ENCODE data around the gene L1TD1. TPM values are rescaled to one million over a fixed set of nuclear protein-coding genes. Genes with fewer than 3 reads are reported as not detected.

The L1TD1 gene
- total RNA-seq, 1 experiment from 2014 or later, result 0.20 TPM

- Histone ChIP-seq H3K9ac (ENCODE audit: low read length) (no peak overlapping the region), H3K4me3 (replicated peaks in 1 of 2; ENCODE audit: low read depth in 1 of 2, low read length in 2 of 2) (no peak overlapping the region), H3K27me3 (ENCODE audit: insufficient read depth, low read length) (no peaks in the 10 kb centered on the region), H3K4me1 (ENCODE audit: control insufficient read depth in 1 of 2, insufficient read depth in 2 of 2, low read length in 2 of 2) (no peaks in the 10 kb centered on the region), H3K36me3 (ENCODE audit: control insufficient read depth in 1 of 2, insufficient read depth in 2 of 2, low read length in 2 of 2) (no peaks in the 10 kb centered on the region), H3K79me2 (ENCODE audit: insufficient read depth, low read length) (no peaks in the 10 kb centered on the region), H3K9me3 (ENCODE audit: control insufficient read depth in 1 of 2, insufficient read depth in 1 of 2, low read depth in 1 of 2, low read length in 2 of 2) (no peaks in the 10 kb centered on the region), H3K4me2 (ENCODE audit: low read length) (no peak overlapping the region), H3K27ac (ENCODE audit: low read depth, low read length) (no peak overlapping the region), H2AFZ (ENCODE audit: low read depth, low read length, poor library complexity, severe bottlenecking) (no peak overlapping the region), H3K9me2 (ENCODE audit: insufficient read depth) (no peaks in the 10 kb centered on the region; the same call in 1 of the 2 replicates), H4K20me1 (ENCODE audit: insufficient read depth) (no peaks in the 10 kb centered on the region)
- TF ChIP-seq SP1 (IDR thresholded peaks at IDR 0.05; ENCODE audit: low read depth) (no peak), ELF1 (IDR thresholded peaks at IDR 0.05; ENCODE audit: borderline replicate concordance, low read depth) (no peak), SRF (IDR thresholded peaks at IDR 0.05; ENCODE audit: low read depth) (no peak), CEBPB (IDR thresholded peaks at IDR 0.05; ENCODE audit: low read depth) (no peak), SIN3A (IDR thresholded peaks at IDR 0.05; ENCODE audit: low read depth) (no peak)
- TF ChIP-seq, protein P1, sequence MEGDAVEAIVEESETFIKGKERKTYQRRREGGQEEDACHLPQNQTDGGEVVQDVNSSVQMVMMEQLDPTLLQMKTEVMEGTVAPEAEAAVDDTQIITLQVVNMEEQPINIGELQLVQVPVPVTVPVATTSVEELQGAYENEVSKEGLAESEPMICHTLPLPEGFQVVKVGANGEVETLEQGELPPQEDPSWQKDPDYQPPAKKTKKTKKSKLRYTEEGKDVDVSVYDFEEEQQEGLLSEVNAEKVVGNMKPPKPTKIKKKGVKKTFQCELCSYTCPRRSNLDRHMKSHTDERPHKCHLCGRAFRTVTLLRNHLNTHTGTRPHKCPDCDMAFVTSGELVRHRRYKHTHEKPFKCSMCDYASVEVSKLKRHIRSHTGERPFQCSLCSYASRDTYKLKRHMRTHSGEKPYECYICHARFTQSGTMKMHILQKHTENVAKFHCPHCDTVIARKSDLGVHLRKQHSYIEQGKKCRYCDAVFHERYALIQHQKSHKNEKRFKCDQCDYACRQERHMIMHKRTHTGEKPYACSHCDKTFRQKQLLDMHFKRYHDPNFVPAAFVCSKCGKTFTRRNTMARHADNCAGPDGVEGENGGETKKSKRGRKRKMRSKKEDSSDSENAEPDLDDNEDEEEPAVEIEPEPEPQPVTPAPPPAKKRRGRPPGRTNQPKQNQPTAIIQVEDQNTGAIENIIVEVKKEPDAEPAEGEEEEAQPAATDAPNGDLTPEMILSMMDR (IDR thresholded peaks at IDR 0.05 in 2 of 3, conservative IDR thresholded peaks at IDR 0.05 in 1 of 3; ENCODE audit: borderline replicate concordance in 1 of 3, insufficient read depth in 1 of 3, low read depth in 2 of 3, low read length in 2 of 3), result no peak
- ChIA-PET CTCF (no interaction called here), POLR2A (no interaction called here), RAD21 (ENCODE audit: low non-redundant PET in 1 of 2, low total read pairs in 2 of 2, uncharacterized antibody in 2 of 2, unreplicated experiment in 2 of 2) (no interaction called here)
- ATAC-seq, result no peak
- BruUV-seq (replicated peaks), result no TSS peak
- DNase-seq (ENCODE audit: low read depth, low spot score), result no peak
- intact Hi-C loops (cut with micrococcal nuclease), result no loop called here
Observed at GRCh38 chr1:62259551-62259950, 64.9 kb downstream of the L1TD1 start.

GRCh38 chr1:62260688-62261087, 66.0 kb downstream of the L1TD1 start:
- POLR2A ChIA-PET, result no interaction called here
- no peak for TF ChIP-seq REST (IDR thresholded peaks at IDR 0.05; ENCODE audit: low read depth)
- TF ChIP-seq TCF7L2 (IDR thresholded peaks at IDR 0.05; ENCODE audit: borderline replicate concordance, extremely low read depth, insufficient read depth, insufficient read length), result no peak
- TF ChIP-seq, protein P2, sequence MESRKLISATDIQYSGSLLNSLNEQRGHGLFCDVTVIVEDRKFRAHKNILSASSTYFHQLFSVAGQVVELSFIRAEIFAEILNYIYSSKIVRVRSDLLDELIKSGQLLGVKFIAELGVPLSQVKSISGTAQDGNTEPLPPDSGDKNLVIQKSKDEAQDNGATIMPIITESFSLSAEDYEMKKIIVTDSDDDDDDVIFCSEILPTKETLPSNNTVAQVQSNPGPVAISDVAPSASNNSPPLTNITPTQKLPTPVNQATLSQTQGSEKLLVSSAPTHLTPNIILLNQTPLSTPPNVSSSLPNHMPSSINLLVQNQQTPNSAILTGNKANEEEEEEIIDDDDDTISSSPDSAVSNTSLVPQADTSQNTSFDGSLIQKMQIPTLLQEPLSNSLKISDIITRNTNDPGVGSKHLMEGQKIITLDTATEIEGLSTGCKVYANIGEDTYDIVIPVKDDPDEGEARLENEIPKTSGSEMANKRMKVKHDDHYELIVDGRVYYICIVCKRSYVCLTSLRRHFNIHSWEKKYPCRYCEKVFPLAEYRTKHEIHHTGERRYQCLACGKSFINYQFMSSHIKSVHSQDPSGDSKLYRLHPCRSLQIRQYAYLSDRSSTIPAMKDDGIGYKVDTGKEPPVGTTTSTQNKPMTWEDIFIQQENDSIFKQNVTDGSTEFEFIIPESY (IDR thresholded peaks at IDR 0.05; ENCODE audit: extremely low read depth, insufficient replicate concordance, low read length), result no peak
- TF ChIP-seq FOSL1 (IDR thresholded peaks at IDR 0.05; ENCODE audit: low read depth), result no peak
- TF ChIP-seq ZFX (IDR thresholded peaks at IDR 0.05), result no peak
- TF ChIP-seq CEBPB (IDR thresholded peaks at IDR 0.05; ENCODE audit: low read depth), result no peak
- TF ChIP-seq EZH2phosphoT487 (IDR thresholded peaks at IDR 0.05; ENCODE audit: borderline replicate concordance), result no peak
- no peak for TF ChIP-seq SIN3A (IDR thresholded peaks at IDR 0.05; ENCODE audit: low read depth)
- no peak for TF ChIP-seq JUND (IDR thresholded peaks at IDR 0.05)
- no peak for TF ChIP-seq EZH2 (IDR thresholded peaks at IDR 0.05)
- TF ChIP-seq SP1 (IDR thresholded peaks at IDR 0.05; ENCODE audit: low read depth), result no peak

More at GRCh38 chr1:62260688-62261087, 66.0 kb downstream of the L1TD1 start:
- DNase-seq (ENCODE audit: low read depth, low spot score), result no peak
- no peak overlapping the region for H3K9ac ChIP-seq (ENCODE audit: low read length)
- H3K27ac ChIP-seq (ENCODE audit: low read depth, low read length), result no peak overlapping the region
- ChIA-PET RAD21 (ENCODE audit: low non-redundant PET in 1 of 2, low total read pairs in 2 of 2, uncharacterized antibody in 2 of 2, unreplicated experiment in 2 of 2) (no interaction called here), CTCF (no interaction called here)
- H2AFZ ChIP-seq (ENCODE audit: low read depth, low read length, poor library complexity, severe bottlenecking), result no peak overlapping the region
- no peaks in the 10 kb centered on the region for H3K4me1 ChIP-seq (ENCODE audit: control insufficient read depth in 1 of 2, insufficient read depth in 2 of 2, low read length in 2 of 2)
- no peak overlapping the region for H3K4me2 ChIP-seq (ENCODE audit: low read length)
- no peaks in the 10 kb centered on the region for H4K20me1 ChIP-seq (ENCODE audit: insufficient read depth)
- no TSS peak for BruUV-seq (replicated peaks)
- no peak overlapping the region for H3K4me3 ChIP-seq (replicated peaks in 1 of 2; ENCODE audit: low read depth in 1 of 2, low read length in 2 of 2)
- no peaks in the 10 kb centered on the region for H3K27me3 ChIP-seq (ENCODE audit: insufficient read depth, low read length)
- no peaks in the 10 kb centered on the region; the same call in 1 of the 2 replicates for H3K9me2 ChIP-seq (ENCODE audit: insufficient read depth)
- H3K36me3 ChIP-seq (ENCODE audit: control insufficient read depth in 1 of 2, insufficient read depth in 2 of 2, low read length in 2 of 2), result no peaks in the 10 kb centered on the region
- no peak for ATAC-seq
- H3K9me3 ChIP-seq (ENCODE audit: control insufficient read depth in 1 of 2, insufficient read depth in 1 of 2, low read depth in 1 of 2, low read length in 2 of 2), result no peaks in the 10 kb centered on the region
- no peaks in the 10 kb centered on the region for H3K79me2 ChIP-seq (ENCODE audit: insufficient read depth, low read length)
- intact Hi-C loops (cut with micrococcal nuclease), result no loop called here
